ENCODE measurements around the gene CYP2J2. TPM values are rescaled to one million over a fixed set of nuclear protein-coding genes. Genes with fewer than 3 reads are reported as not detected.
"Not testable (repeated sequence)": the region's sequence is repeated elsewhere in the genome, so short reads cannot be mapped to it uniquely, and the experiment has no call there.

Gene CYP2J2
- total RNA-seq, 1 experiment from 2014 or later, result 15.2 TPM

GRCh38 chr1:59915516-59915915 is 11.1 kb downstream of the CYP2J2 start:
- Mint-ChIP-seq H3K36me3 (ENCODE audit: insufficient read depth, unreplicated experiment) (no peaks in the 10 kb centered on the region), H3K27ac (ENCODE audit: unreplicated experiment) (no peak overlapping the region), H3K27me3 (ENCODE audit: unreplicated experiment) (no peaks in the 10 kb centered on the region), H3K4me1 (ENCODE audit: low read depth, unreplicated experiment) (no peaks in the 10 kb centered on the region), H3K4me3 (ENCODE audit: low read depth, unreplicated experiment) (no peak overlapping the region), H3K9me3 (ENCODE audit: low read depth, unreplicated experiment) (no peaks in the 10 kb centered on the region)
- TF ChIP-seq CTCF (IDR thresholded peaks at IDR 0.05; ENCODE audit: unreplicated experiment), result no peak
- CTCF ChIA-PET, result no interaction called here
- BruUV-seq (replicated peaks), result no TSS peak
- intact Hi-C loops (cut with micrococcal nuclease; ENCODE audit: unreplicated experiment), result no loop called here
- no peak for DNase-seq

GRCh38 chr1:59914791-59915286 is 11.7 kb downstream of the CYP2J2 start:
- H3K36me3 Mint-ChIP-seq (ENCODE audit: insufficient read depth, unreplicated experiment); BruUV-seq (replicated peaks); DNase-seq; H3K4me3 Mint-ChIP-seq (ENCODE audit: low read depth, unreplicated experiment); H3K4me1 Mint-ChIP-seq (ENCODE audit: low read depth, unreplicated experiment); CTCF ChIA-PET; intact Hi-C loops (cut with micrococcal nuclease; ENCODE audit: unreplicated experiment); H3K27ac Mint-ChIP-seq (ENCODE audit: unreplicated experiment); H3K9me3 Mint-ChIP-seq (ENCODE audit: low read depth, unreplicated experiment); H3K27me3 Mint-ChIP-seq (ENCODE audit: unreplicated experiment): not testable (repeated sequence)

- no peak for TF ChIP-seq CTCF (IDR thresholded peaks at IDR 0.05; ENCODE audit: unreplicated experiment)
- H3K27me3 Mint-ChIP-seq (ENCODE audit: unreplicated experiment), result no peaks in the 10 kb centered on the region
- no peaks in the 10 kb centered on the region for H3K4me1 Mint-ChIP-seq (ENCODE audit: low read depth, unreplicated experiment)
- no peaks in the 10 kb centered on the region for H3K36me3 Mint-ChIP-seq (ENCODE audit: insufficient read depth, unreplicated experiment)
- no peak overlapping the region for H3K27ac Mint-ChIP-seq (ENCODE audit: unreplicated experiment)
- no peak overlapping the region for H3K4me3 Mint-ChIP-seq (ENCODE audit: low read depth, unreplicated experiment)
- intact Hi-C loops (cut with micrococcal nuclease; ENCODE audit: unreplicated experiment), result no loop called here
- BruUV-seq (replicated peaks), result no TSS peak
- no peak for DNase-seq
- CTCF ChIA-PET, result no interaction called here
- no peaks in the 10 kb centered on the region for H3K9me3 Mint-ChIP-seq (ENCODE audit: low read depth, unreplicated experiment)
Observed at GRCh38 chr1:59908682-59909081, 17.9 kb downstream of the CYP2J2 start.

GRCh38 chr1:59908084-59908483 is 18.5 kb downstream of the CYP2J2 start:
- no TSS peak for BruUV-seq (replicated peaks)
- CTCF ChIA-PET, result no interaction called here
- H3K4me1 Mint-ChIP-seq (ENCODE audit: low read depth, unreplicated experiment), result no peaks in the 10 kb centered on the region
- no peak for DNase-seq
- H3K36me3 Mint-ChIP-seq (ENCODE audit: insufficient read depth, unreplicated experiment), result no peaks in the 10 kb centered on the region
- intact Hi-C loops (cut with micrococcal nuclease; ENCODE audit: unreplicated experiment), result no loop called here
- H3K27ac Mint-ChIP-seq (ENCODE audit: unreplicated experiment), result no peak overlapping the region
- no peaks in the 10 kb centered on the region for H3K27me3 Mint-ChIP-seq (ENCODE audit: unreplicated experiment)
- no peak for TF ChIP-seq CTCF (IDR thresholded peaks at IDR 0.05; ENCODE audit: unreplicated experiment)
- H3K4me3 Mint-ChIP-seq (ENCODE audit: low read depth, unreplicated experiment), result no peak overlapping the region
- H3K9me3 Mint-ChIP-seq (ENCODE audit: low read depth, unreplicated experiment), result no peaks in the 10 kb centered on the region

GRCh38 chr1:59906931-59907330 is 19.6 kb downstream of the CYP2J2 start:
- intact Hi-C loops (cut with micrococcal nuclease; ENCODE audit: unreplicated experiment), result no loop called here
- Mint-ChIP-seq H3K9me3 (ENCODE audit: low read depth, unreplicated experiment) (no peaks in the 10 kb centered on the region), H3K4me1 (ENCODE audit: low read depth, unreplicated experiment) (no peaks in the 10 kb centered on the region), H3K27ac (ENCODE audit: unreplicated experiment) (no peak overlapping the region), H3K36me3 (ENCODE audit: insufficient read depth, unreplicated experiment) (no peaks in the 10 kb centered on the region), H3K27me3 (ENCODE audit: unreplicated experiment) (no peaks in the 10 kb centered on the region), H3K4me3 (ENCODE audit: low read depth, unreplicated experiment) (no peak overlapping the region)
- BruUV-seq (replicated peaks), result no TSS peak
- no peak for TF ChIP-seq CTCF (IDR thresholded peaks at IDR 0.05; ENCODE audit: unreplicated experiment)
- CTCF ChIA-PET, result no interaction called here
- no peak for DNase-seq

Data from Calu3 (cell line).